ENCODE data around the gene PACS1. TPM values are rescaled to one million over a fixed set of nuclear protein-coding genes. Genes with fewer than 3 reads are reported as not detected.

Gene PACS1
- 77.5 and 125 TPM in 2 replicates for total RNA-seq

GRCh38 chr11:66069715-66070603, at the start of gene PACS1:
Gene PACS1, plus strand, starts transcription at chr11:66070272. Its CDS starts 215 bp downstream, at chr11:66070487.

DNA sequence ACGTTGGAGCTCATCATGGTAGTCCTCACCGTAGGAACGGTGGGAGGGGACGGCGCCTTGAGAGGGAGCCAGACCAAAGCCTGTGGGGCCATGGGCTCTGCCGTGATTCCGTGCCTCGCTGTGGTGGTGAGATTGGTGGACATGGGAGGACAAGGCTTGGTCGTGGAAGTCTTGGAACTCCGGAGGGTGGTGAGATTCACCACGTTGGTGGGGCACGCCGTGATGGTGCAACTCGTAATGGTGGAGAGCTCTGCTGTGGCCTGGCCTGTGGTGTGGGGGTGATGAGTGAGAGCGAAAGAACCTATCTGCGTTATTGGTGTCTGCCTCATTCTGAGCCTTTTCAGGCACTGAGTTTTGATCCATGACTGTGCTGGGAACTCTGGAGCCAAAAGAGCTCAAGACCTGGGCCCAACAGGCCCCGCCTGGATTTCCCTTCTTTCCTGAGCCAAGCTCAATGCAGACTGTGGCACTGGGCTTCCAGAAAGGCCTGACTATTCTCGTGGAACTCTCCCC, 44.0 kb upstream of the PACS1 start, which contains the start of gene CATSPER1:
Gene CATSPER1, minus strand, starts transcription at position 463 of the 513 bp plus-strand sequence. Its CDS starts 100 bp downstream, at position 363.

DNA sequence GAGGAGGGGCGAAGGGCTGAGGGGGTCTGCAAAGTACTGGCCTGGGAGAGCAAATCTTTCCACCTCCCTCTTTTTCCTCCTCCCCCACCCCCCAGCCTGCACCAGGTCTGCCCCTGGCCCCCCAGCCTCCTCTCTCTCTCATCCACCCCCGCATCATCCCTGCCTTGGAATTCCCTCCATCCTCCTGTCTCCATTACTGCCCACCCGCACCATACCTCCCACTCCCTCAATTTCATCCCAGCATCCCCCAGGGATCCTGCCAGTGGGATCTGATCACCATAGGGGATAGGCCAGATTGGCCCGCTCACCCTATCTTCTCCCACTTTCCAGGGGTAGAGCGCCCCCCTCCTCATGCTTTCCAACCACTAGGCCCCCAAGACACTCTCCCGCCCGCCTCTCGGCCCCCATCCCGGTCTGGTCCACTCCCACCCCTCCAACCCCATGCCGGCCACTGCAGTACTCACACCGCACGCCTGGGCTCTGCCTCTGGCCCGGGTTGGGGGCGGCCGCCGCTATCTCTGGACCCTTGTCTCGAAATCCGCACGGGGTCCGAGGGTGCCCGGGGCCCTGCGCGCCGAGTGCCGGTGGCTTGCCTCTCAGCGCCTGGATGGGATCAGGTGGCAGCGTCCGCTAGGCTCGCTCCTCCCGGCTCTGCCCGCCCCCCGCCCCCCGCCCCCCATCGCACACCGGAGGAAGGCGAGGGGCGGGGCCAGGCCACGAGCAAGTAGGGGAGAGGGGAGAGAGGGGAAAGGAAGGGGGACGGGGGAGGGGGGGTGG, 21.3 kb upstream of the PACS1 start, which contains the start of gene GAL3ST3:
Gene GAL3ST3, minus strand, starts transcription at position 615 of the 777 bp plus-strand sequence. CDS start 3,746 bp downstream, outside the sequence.

DNA sequence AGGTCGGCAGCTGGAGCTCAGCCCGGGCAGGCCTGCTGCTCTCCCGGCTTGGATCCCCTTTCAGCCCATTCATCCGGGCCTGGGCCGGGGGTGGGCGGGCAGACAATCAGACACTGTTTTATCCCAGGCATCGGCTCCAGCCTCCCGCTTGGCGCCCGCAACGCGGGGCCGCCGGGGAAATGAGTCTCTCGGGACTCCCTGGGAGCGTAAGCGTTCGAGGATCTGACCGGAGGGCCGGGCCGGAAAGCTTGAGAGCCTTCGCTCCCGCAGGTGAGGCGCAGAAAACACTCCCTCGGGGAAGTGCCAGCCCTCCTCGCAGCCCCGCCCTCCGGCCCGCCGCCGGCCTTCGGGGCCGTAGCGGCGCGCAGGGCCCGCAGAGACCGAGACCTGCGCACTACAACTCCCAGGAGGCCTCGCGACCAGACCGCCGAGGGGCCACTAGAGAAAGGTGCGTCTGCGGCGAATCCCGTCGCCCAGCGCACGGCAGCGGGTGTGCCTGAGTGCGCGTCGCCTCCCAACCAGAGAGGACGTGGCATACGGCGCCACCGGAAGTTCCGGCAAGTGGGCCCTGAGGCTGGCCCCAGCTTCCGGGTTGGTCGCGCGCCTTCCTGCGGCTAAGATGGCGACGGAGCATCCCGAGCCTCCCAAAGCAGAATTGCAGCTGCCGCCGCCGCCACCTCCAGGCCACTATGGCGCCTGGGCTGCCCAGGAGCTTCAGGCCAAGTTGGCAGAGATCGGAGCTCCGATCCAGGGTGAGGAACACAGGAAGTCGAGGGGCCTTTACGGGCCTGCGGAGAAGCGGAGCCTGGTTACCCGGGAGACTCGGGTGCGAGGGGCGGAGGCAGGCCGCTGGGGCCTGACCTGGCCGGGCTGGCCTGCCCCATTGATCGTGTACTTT, 18.1 kb upstream of the PACS1 start, which contains the start of gene SF3B2:
Gene SF3B2, plus strand, starts transcription at position 599 of the 898 bp plus-strand sequence. Its CDS starts 21 bp downstream, at position 620.

GRCh38 chr11:66268244-66268951, 198.3 kb downstream of the PACS1 start, which contains the start of gene RAB1B:
Gene RAB1B, plus strand, starts transcription at chr11:66268639. Its CDS starts 41 bp downstream, at chr11:66268680.

DNA sequence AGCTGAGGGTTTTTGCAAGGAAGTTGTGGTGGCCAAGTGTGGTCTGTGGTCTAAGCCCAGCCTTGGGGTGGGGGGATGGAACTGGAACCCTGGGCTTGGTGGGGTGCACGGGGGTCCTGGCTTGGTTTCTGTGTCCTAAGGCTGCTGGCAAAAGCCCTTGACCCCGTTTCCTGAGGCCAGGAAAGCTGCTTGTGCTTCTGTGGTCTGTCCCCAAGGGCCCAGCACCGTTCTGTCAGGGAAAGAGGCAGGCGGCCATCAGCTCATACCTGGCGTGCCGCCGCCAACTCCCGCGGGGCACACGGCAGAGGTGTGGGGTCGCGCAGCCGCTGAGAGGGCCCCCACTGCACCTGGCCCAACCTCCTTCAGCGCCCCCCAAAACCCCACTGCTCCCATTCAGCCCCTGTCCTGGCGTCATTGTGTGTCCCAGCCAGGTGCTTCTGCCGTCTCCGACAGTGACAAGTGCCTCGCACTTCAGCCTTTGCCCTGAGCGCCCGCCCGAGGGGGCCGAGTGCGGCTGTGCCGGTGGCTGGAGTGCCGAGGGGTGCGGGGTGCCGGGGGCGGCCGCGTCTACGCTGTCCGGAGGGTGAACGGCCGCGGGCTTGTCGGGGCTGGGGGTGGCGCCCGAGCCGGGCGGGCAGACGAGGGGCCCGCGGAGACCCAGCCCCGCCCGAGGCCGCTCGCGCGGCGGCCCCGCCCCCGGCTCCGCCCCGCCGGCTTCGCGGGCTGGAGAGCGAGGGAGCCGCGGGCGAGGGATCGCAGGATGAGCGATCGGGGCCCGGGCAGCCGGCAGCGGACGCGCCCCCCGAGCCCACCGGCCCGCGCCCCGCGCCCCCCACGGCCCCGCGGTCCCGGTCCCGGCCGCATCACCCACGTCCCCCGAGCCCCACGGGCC, 207.6 kb downstream of the PACS1 start, which contains the start of gene CNIH2:
Gene CNIH2, plus strand, starts transcription at position 705 of the 892 bp plus-strand sequence. CDS start 282 bp downstream, outside the sequence.

GRCh38 chr11:66288671-66289547, 218.8 kb downstream of the PACS1 start, which contains the start of gene YIF1A:
Gene YIF1A, minus strand, starts transcription at chr11:66289143. Its CDS starts 158 bp downstream, at chr11:66288985.

GRCh38 chr11:66291706-66292542, 221.9 kb downstream of the PACS1 start, which contains the start of gene TMEM151A:
Gene TMEM151A, plus strand, starts transcription at chr11:66291894. Its CDS starts 120 bp downstream, at chr11:66292014.

Other genes starting within 250 kb of the PACS1 start
- gene SNX32, start 236.3 kb upstream of the PACS1 start, total RNA-seq: 0.92 and 1.8 TPM in 2 replicates
- gene CFL1, start 212.1 kb upstream of the PACS1 start, total RNA-seq: 802 and 1,540 TPM in 2 replicates
- gene MUS81, start 209.8 kb upstream of the PACS1 start, total RNA-seq: 42.3 and 44.8 TPM in 2 replicates
- 90.3 and 91.1 TPM in 2 replicates for gene EFEMP2, start 197.5 kb upstream of the PACS1 start, total RNA-seq
- gene CTSW, start 190.4 kb upstream of the PACS1 start, total RNA-seq: not detected in 2 replicates
- 144 and 150 TPM in 2 replicates for gene FIBP, start 181.8 kb upstream of the PACS1 start, total RNA-seq
- gene CCDC85B, start 179.6 kb upstream of the PACS1 start, total RNA-seq: 34.0 and 44.2 TPM in 2 replicates
- 6.2 and 31.1 TPM in 2 replicates for gene FOSL1, start 169.9 kb upstream of the PACS1 start, total RNA-seq
- gene C11orf68, start 151.2 kb upstream of the PACS1 start, total RNA-seq: 21.1 and 28.4 TPM in 2 replicates
- gene DRAP1, start 150.8 kb upstream of the PACS1 start, total RNA-seq: 124 and 149 TPM in 2 replicates
- gene TSGA10IP, start 124.8 kb upstream of the PACS1 start, total RNA-seq: not detected in 2 replicates
- gene SART1, start 108.5 kb upstream of the PACS1 start, total RNA-seq: 34.1 and 39.3 TPM in 2 replicates
- 33.3 and 46.9 TPM in 2 replicates for gene EIF1AD, start 68.1 kb upstream of the PACS1 start, total RNA-seq
- 8.3 and 15.7 TPM in 2 replicates for gene BANF1, start 67.8 kb upstream of the PACS1 start, total RNA-seq
- gene CST6, start 58.3 kb upstream of the PACS1 start, total RNA-seq: 0.51 TPM in 1 of 2 replicates, not detected in the other
- not detected in 2 replicates for gene CATSPER1, start 43.8 kb upstream of the PACS1 start, total RNA-seq
- 0.23 TPM in 1 of 2 replicates, not detected in the other for gene GAL3ST3, start 21.1 kb upstream of the PACS1 start, total RNA-seq
- 113 and 163 TPM in 2 replicates for gene SF3B2, start 17.9 kb upstream of the PACS1 start, total RNA-seq
- gene KLC2, start 187.4 kb downstream of the PACS1 start, total RNA-seq: 24.3 and 41.8 TPM in 2 replicates
- gene RAB1B, start 198.4 kb downstream of the PACS1 start, total RNA-seq: 60.3 and 122 TPM in 2 replicates
- 0.37 TPM in 1 of 2 replicates, not detected in the other for gene CNIH2, start 207.9 kb downstream of the PACS1 start, total RNA-seq
- gene YIF1A, start 218.9 kb downstream of the PACS1 start, total RNA-seq: 152 and 209 TPM in 2 replicates
- under 0.01 and 0.42 TPM in 2 replicates for gene TMEM151A, start 221.6 kb downstream of the PACS1 start, total RNA-seq
- 52.9 and 81.7 TPM in 2 replicates for gene CD248, start 246.8 kb downstream of the PACS1 start, total RNA-seq

Data from smooth muscle cell of the umbilical artery (primary cell).